IMR-90 (cell line): ENCODE results near the gene ARHGEF17. TPM values are rescaled to one million over a fixed set of nuclear protein-coding genes. Genes with fewer than 3 reads are reported as not detected.

ENCODE experiments used
- ATAC-seq: fragments of 200-7000 bp; cut with Tn5 transposase; 2 replicates; pipeline ENCODE4 v1.9.1; 2020; ENCODE audit warnings: low read depth, mild to moderate bottlenecking, moderate library complexity
- BruUV-seq: library from RNA; stranded (reverse); fragments of 400-500 nt; replicated peaks from 2 replicates; lab custom pipeline; 2021; lab: Mats Ljungman, UMichigan
- CTCF ChIA-PET: fragments of 300-600 bp; formaldehyde crosslinking; extraction: SDS; loops from one replicate; lab custom pipeline; 2021; ENCODE audit warnings: antibody characterized with exemption; lab: Yijun Ruan, JAX
- POLR2A ChIA-PET: fragments of 300-600 bp; sonication (Branson Sonifier 250); formaldehyde crosslinking; loops from one replicate; lab custom pipeline; 2022; ENCODE audit warnings: antibody characterized with exemption; ENCODE audit not compliant: unreplicated experiment; lab: Charles Lee
- DNase-seq: peaks from one replicate; pipeline ENCODE4 v3.0.0; 2013
- H2AFZ ChIP-seq: replicated peaks from 2 replicates; pipeline ENCODE3; 2013; ENCODE audit warnings: low read length, mild to moderate bottlenecking; ENCODE audit not compliant: poor library complexity
- H2AK5ac ChIP-seq: 2 replicates; pipeline ENCODE4 v1.6.1; 2013; ENCODE audit warnings: low read depth, low read length, inconsistent platforms
- H2AK9ac ChIP-seq: replicated peaks from 2 replicates; pipeline ENCODE3; 2013; ENCODE audit warnings: mild to moderate bottlenecking, low read depth, low read length, moderate library complexity; ENCODE audit not compliant: poor library complexity
- H2BK120ac ChIP-seq: 2 replicates; pipeline ENCODE4 v1.6.1; 2013; ENCODE audit warnings: low read depth, low read length, inconsistent platforms
- H2BK15ac ChIP-seq: 3 replicates; pipeline ENCODE4 v1.6.1; 2013; ENCODE audit warnings: low read depth, low read length, inconsistent platforms
- H2BK20ac ChIP-seq: 2 replicates; pipeline ENCODE4 v1.6.1; 2013; ENCODE audit warnings: low read depth, mild to moderate bottlenecking, inconsistent platforms, low read length, moderate library complexity
- H2BK5ac ChIP-seq: 2 replicates; pipeline ENCODE4 v1.6.1; 2013; ENCODE audit warnings: mild to moderate bottlenecking, low read depth, low read length, inconsistent platforms; ENCODE audit not compliant: poor library complexity, severe bottlenecking
- H3K14ac ChIP-seq: replicated peaks from 2 replicates; pipeline ENCODE4 v1.6.1; 2013; ENCODE audit warnings: low read depth, low read length, inconsistent platforms
- H3K18ac ChIP-seq: 2 replicates; pipeline ENCODE4 v1.6.1; 2013; ENCODE audit warnings: low read depth, low read length, control low read depth
- H3K23ac ChIP-seq: 2 replicates; pipeline ENCODE4 v1.6.1; 2013; ENCODE audit warnings: low read depth, low read length, inconsistent platforms
- H3K27ac ChIP-seq: 2 replicates; pipeline ENCODE4 v1.5.1; 2013; ENCODE audit warnings: mild to moderate bottlenecking, control low read depth, low read length; ENCODE audit not compliant: insufficient read depth
- H3K27me3 ChIP-seq: 2 replicates; pipeline ENCODE4 v1.6.1; 2013; ENCODE audit warnings: low read length; ENCODE audit not compliant: control insufficient read depth, insufficient read depth
- H3K36me3 ChIP-seq: 2 replicates; pipeline ENCODE4 v1.6.1; 2013; ENCODE audit warnings: low read length, mixed read lengths; ENCODE audit not compliant: control insufficient read depth, insufficient read depth
- H3K4ac ChIP-seq: 2 replicates; pipeline ENCODE4 v1.6.1; 2013; ENCODE audit warnings: low read depth, low read length, inconsistent platforms
- H3K4me1 ChIP-seq: 2 replicates; pipeline ENCODE4 v1.6.1; 2013; ENCODE audit warnings: low read length, mixed read lengths; ENCODE audit not compliant: control insufficient read depth, insufficient read depth
- H3K4me2 ChIP-seq: 2 replicates; pipeline ENCODE4 v1.6.1; 2013; ENCODE audit warnings: low read depth, mild to moderate bottlenecking, control low read depth, low read length, moderate library complexity
- H3K4me3 ChIP-seq: 2 replicates; pipeline ENCODE4 v1.5.1; 2013; ENCODE audit warnings: low read depth, mild to moderate bottlenecking, control low read depth, low read length, moderate library complexity; ENCODE audit not compliant: insufficient read depth
- H3K56ac ChIP-seq: 2 replicates; pipeline ENCODE4 v1.6.1; 2013; ENCODE audit warnings: low read length, inconsistent platforms; ENCODE audit not compliant: insufficient read depth; ENCODE audit errors: extremely low read depth
- H3K79me1 ChIP-seq, 2 experiments: 2 replicates each; pipeline ENCODE4 v1.6.1; 2013; ENCODE audit warnings: low read length in 2 of 2, inconsistent platforms in 1 of 2, low read depth in 1 of 2
- H3K9ac ChIP-seq: 2 replicates; pipeline ENCODE4 v1.6.1; 2013; ENCODE audit warnings: low read depth, low read length, control low read depth
- H3K9me1 ChIP-seq: 2 replicates; pipeline ENCODE4 v1.6.1; 2013; ENCODE audit warnings: low read length, inconsistent platforms; ENCODE audit not compliant: insufficient read depth
- H3K9me3 ChIP-seq: 2 replicates; pipeline ENCODE4 v1.6.1; 2013; ENCODE audit warnings: low read length; ENCODE audit not compliant: control insufficient read depth, insufficient read depth
- H4K20me1 ChIP-seq: 2 replicates; pipeline ENCODE4 v1.6.1; 2013; ENCODE audit warnings: low read length, inconsistent platforms; ENCODE audit not compliant: insufficient read depth
- H4K5ac ChIP-seq: 2 replicates; pipeline ENCODE4 v1.6.1; 2013; ENCODE audit warnings: mild to moderate bottlenecking, low read depth, low read length, control low read depth
- H4K8ac ChIP-seq, 2 experiments: 2 replicates each; pipeline ENCODE4 v1.6.1; 2013; ENCODE audit warnings: low read depth in 2 of 2, low read length in 2 of 2, control low read depth in 1 of 2, inconsistent platforms in 1 of 2
- H4K91ac ChIP-seq: 2 replicates; pipeline ENCODE4 v1.6.1; 2013; ENCODE audit warnings: low read depth, low read length, inconsistent platforms; ENCODE audit not compliant: insufficient read depth
- BHLHE40 ChIP-seq: fragments of 150-350 bp; IDR thresholded peaks from 2 replicates; pipeline ENCODE4 v1.6.1; 2016; ENCODE audit warnings: mild to moderate bottlenecking, low read depth, low read length
- FOS ChIP-seq: fragments of 150-350 bp; IDR thresholded peaks from 2 replicates; pipeline ENCODE4 v1.6.1; 2016; ENCODE audit warnings: low read depth, low read length
- MAZ ChIP-seq: IDR thresholded peaks from 2 replicates; pipeline ENCODE4 v1.6.1; 2012; ENCODE audit warnings: low read depth, mild to moderate bottlenecking, low read length, improper control_type of control experiment, moderate library complexity, borderline replicate concordance
- POLR2A ChIP-seq: IDR thresholded peaks from 2 replicates; pipeline ENCODE4 v1.6.1; 2012; ENCODE audit warnings: mild to moderate bottlenecking, low read depth, low read length
- RFX5 ChIP-seq: IDR thresholded peaks from 2 replicates; pipeline ENCODE4 v1.8.0; 2012; ENCODE audit warnings: low read depth, mild to moderate bottlenecking, low read length, moderate library complexity
- SMC3 ChIP-seq: fragments of 150-350 bp; IDR thresholded peaks from 2 replicates; pipeline ENCODE4 v1.6.1; 2016; ENCODE audit warnings: low read depth, mild to moderate bottlenecking, antibody characterized with exemption, low read length, moderate library complexity
- WGBS, 2 experiments: methylation state at CpG; one replicate each; pipeline versions ENCODE4 v1.1.5 to v1.1.7; 2013; ENCODE audit warnings: missing lambda C conversion rate in 2 of 2; ENCODE audit not compliant: insufficient read length in 1 of 2; ENCODE audit errors: extremely low coverage in 2 of 2; 5-methylcytosine and 5-hydroxymethylcytosine counted together
- dilution Hi-C: fragments of 300-500 bp; cut with HindIII; formaldehyde crosslinking; loops from one replicate; pipeline ENCODE4 v1.14.3; 2018; ENCODE audit warnings: low sequenced_read_pairs; ENCODE audit not compliant: unreplicated experiment
- in situ Hi-C: fragments of 300-500 bp; cut with MboI; formaldehyde crosslinking; loops from 3 replicates; pipeline ENCODE4 v1.14.3; 2019; ENCODE audit warnings: low sequenced_read_pairs, inconsistent platforms, mixed read lengths
- intact Hi-C: fragments of 100-400 bp; cut with micrococcal nuclease; formaldehyde crosslinking; loops from 2 replicates; pipeline ENCODE4 v1.10.0; 2022
- polyA plus RNA-seq, 3 experiments: library from polyadenylated mRNA; depleted of rRNA; stranded (reverse); fragments of >200 nt; gene quantifications; 2 replicates each; pipeline ENCODE4 v1.2.3, GENCODE V29; 2012; ENCODE audit warnings: low replicate concordance in 1 of 3
- total RNA-seq: library from RNA; depleted of rRNA; stranded (reverse); fragments of >200 nt; gene quantifications from 2 replicates; pipeline ENCODE4 v1.2.3, GENCODE V29; 2012
- TF ChIP-seq, protein P1 (sequence below): fragments of 150-350 bp; IDR thresholded peaks from 2 replicates; pipeline ENCODE4 v1.6.1; 2017; ENCODE audit warnings: mild to moderate bottlenecking, antibody characterized with exemption, low read length, low read depth
- TF ChIP-seq, protein P2 (sequence below): fragments of 150-350 bp; IDR thresholded peaks from 2 replicates; pipeline ENCODE4 v1.6.1; 2016; ENCODE audit warnings: low read depth, mild to moderate bottlenecking, low read length, moderate library complexity, borderline replicate concordance

The ARHGEF17 gene
- total and polyA plus RNA-seq, 2 of the 4 experiments (the other 2 are of a cell fraction), result 21.7 to 97.7 TPM

DNA sequence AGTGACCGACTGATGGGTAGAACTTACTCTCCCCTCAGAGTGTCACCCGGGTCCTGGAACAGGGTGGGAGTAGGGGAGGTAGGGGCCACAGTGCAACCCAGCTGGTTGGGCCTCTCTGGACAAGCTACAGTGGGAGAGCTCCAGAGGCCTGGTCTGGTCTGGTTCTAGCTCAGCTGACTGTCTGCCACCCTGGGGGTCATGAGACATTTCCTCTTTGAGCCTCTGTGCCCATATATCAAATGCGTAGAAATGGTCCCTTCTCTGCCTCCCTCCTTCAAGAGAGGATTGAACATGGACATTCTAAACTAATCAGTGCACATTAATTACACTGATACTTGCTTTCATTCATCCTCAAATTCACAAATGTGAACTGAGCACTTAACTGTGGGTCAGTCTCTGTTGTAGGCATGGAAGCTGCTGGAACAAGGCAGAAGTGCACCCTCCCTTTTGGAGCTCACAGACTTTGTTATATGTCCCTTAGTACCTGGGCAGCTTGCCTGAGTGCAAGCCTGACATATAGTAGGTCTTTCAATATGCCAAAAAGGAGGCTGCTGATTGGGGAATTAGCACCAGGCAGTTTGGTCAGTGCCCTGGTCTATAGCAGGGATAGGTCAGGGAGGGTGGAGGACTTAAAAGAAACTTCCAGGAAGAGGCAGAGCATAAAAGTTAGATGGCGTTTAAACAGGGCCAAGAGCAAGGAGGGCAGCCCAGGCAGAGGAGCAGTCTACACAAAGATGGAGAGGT, 25.7 kb downstream of the ARHGEF17 start:
- peak overlapping the region; percentile 3; the same call in 1 of the 2 replicates for H3K9ac ChIP-seq
- H4K91ac ChIP-seq, result peak overlapping the region; percentile 81
- peak overlapping the region; percentile 70 for H3K27ac ChIP-seq
- peak overlapping the region; percentile 3 for H3K18ac ChIP-seq
- peak overlapping the region; percentile 82 for H2BK5ac ChIP-seq
- ChIA-PET POLR2A (interaction anchor here (0.7 kb wide), 1 partner anchor 8 kb away, joined by 3 read pairs; no protein-coding TSS in a partner anchor), CTCF (interaction anchor here (1.0 to 2.2 kb wide), 4 partner anchors 11 to 27 kb away, joined by 3 to 10 read pairs (median 6); no protein-coding TSS in a partner anchor)
- peak overlapping the region; percentile 96 for H2AK9ac ChIP-seq
- intact Hi-C loops, result no loop called here
- ATAC-seq (no peak), DNase-seq (no peak)
- peak overlapping the region; percentile 78 for H2BK20ac ChIP-seq
- TF ChIP-seq FOS (no peak), RFX5 (no peak), BHLHE40 (no peak), POLR2A (no peak), MAZ (no peak), SMC3 (no peak)
- TF ChIP-seq, protein P1, sequence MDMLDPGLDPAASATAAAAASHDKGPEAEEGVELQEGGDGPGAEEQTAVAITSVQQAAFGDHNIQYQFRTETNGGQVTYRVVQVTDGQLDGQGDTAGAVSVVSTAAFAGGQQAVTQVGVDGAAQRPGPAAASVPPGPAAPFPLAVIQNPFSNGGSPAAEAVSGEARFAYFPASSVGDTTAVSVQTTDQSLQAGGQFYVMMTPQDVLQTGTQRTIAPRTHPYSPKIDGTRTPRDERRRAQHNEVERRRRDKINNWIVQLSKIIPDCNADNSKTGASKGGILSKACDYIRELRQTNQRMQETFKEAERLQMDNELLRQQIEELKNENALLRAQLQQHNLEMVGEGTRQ, result no peak
- TF ChIP-seq, protein P2, sequence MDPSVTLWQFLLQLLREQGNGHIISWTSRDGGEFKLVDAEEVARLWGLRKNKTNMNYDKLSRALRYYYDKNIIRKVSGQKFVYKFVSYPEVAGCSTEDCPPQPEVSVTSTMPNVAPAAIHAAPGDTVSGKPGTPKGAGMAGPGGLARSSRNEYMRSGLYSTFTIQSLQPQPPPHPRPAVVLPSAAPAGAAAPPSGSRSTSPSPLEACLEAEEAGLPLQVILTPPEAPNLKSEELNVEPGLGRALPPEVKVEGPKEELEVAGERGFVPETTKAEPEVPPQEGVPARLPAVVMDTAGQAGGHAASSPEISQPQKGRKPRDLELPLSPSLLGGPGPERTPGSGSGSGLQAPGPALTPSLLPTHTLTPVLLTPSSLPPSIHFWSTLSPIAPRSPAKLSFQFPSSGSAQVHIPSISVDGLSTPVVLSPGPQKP, result no peak
- H4K5ac ChIP-seq, result 0 out of 2 replicates have a peak overlapping the region, but pooled peaks have one; percentile 21
- H2AK5ac ChIP-seq, result peak overlapping the region; percentile 97
- peak overlapping the region; percentile 86 for H3K4ac ChIP-seq
- peak overlapping the region; percentile 68; the same call in 1 of the 2 replicates for H3K56ac ChIP-seq
- no peaks in the 10 kb centered on the region for H3K9me3 ChIP-seq
- H2BK120ac ChIP-seq, result peak overlapping the region; percentile 84
- in situ Hi-C loops, result no loop called here
- peak overlapping the region; percentile 8 for H3K4me2 ChIP-seq
- H3K4me1 ChIP-seq, result peaks cover 47% of the 10 kb centered on the region
- BruUV-seq, result no TSS peak
- H2BK15ac ChIP-seq, result peak overlapping the region; percentile 79; the same call in 2 of the 3 replicates
- peak overlapping the region; percentile 54 for H2AFZ ChIP-seq
- peaks cover 91% of the 10 kb centered on the region for H4K20me1 ChIP-seq
- H3K23ac ChIP-seq, result peak overlapping the region; percentile 5
- peaks cover 3% of the 10 kb centered on the region for H3K36me3 ChIP-seq
- peak overlapping the region; percentile 5 for H3K14ac ChIP-seq
- peaks cover 30% of the 10 kb centered on the region for H3K9me1 ChIP-seq
- H3K79me1 ChIP-seq, result peaks cover 14 to 91% of the 10 kb centered on the region in 2 experiments; a peak in 3 of 4 replicates
- 33% methylated on average over 2 of the region's 4 CpGs; no CpG with 5 or more reads in 1 of the 2 experiments for WGBS, 2 experiments
- H3K4me3 ChIP-seq, result no peak overlapping the region
- dilution Hi-C loops, result no loop called here
- no peaks in the 10 kb centered on the region for H3K27me3 ChIP-seq
- peak overlapping the region; percentile 5 to 79; a peak in 3 of 4 replicates for H4K8ac ChIP-seq
